Inferior parietal cortex (tissue), 1 donor: ENCODE data around the gene LHFPL3.

Experiments
- DNase-seq: peaks from one replicate; pipeline ENCODE4 v3.0.0-alpha.2; 2016; ENCODE audit errors: extremely low spot score

Gene LHFPL3

GRCh38 chr7:104371216-104371979 lies 43.0 kb downstream of the LHFPL3 start:
- no peak for DNase-seq

DNA sequence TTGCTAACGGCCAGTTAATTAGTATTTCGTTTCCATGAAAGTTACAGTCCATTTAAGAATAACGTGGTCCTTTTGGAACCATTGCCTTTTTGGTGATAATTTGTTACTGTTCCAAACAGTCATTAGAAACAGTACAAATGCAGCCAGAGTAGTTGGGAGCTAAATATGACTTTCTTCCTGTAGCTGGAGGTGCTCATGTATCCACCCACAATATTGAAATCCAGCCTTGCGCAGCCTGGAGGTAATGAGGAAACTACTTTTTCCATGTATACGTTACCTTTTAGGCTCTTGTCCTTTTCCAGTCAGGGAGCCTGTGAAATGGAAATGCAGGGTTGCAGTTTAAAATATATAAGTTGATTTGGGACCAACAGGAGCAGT lies 43.6 kb downstream of the LHFPL3 start:
- no peak for DNase-seq

GRCh38 chr7:104382616-104383015 lies 54.2 kb downstream of the LHFPL3 start:
- DNase-seq = no peak

DNA sequence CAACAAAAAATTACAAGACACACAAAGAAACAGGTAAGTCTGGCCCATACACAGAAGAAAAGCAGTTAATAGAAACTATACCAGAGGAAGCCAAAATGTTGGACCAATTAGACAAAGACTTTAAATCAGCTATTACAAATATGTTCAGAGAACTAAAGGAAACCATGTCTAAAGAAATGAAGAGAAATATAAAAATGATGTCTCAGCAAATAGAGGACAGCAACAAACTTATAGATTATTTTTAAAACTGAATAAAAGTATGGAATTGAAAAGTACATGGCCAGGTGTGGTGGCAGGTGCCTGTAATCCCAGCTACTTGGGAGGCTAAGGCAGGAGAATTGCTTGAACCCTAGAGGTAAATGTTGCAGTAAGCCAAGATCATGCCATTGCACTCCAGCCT lies 58.5 kb downstream of the LHFPL3 start:
- DNase-seq = no peak

DNA sequence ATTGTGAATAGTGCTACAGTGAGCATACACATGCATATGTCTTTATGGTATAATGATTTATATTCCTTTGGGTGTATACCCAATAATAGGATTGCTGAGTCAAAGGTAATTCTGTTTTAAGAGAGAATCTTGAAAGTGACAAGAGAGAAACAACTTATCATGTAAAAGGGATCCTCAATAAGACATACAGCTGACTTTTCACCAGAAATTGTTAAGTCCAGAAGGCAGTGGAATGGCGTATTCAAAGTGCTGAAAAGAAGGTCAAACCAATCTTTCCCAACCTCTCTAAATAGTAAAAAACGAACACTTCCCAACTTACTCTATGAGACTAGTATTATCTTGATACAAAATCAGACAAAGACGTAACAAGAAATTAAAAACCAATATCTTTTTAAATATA lies 59.8 kb downstream of the LHFPL3 start:
- no peak for DNase-seq

- no peak for DNase-seq
Observed at GRCh38 chr7:104395162-104395561, 66.8 kb downstream of the LHFPL3 start.

- DNase-seq = no peak
Observed at GRCh38 chr7:104397442-104397841, 69.0 kb downstream of the LHFPL3 start.

DNA sequence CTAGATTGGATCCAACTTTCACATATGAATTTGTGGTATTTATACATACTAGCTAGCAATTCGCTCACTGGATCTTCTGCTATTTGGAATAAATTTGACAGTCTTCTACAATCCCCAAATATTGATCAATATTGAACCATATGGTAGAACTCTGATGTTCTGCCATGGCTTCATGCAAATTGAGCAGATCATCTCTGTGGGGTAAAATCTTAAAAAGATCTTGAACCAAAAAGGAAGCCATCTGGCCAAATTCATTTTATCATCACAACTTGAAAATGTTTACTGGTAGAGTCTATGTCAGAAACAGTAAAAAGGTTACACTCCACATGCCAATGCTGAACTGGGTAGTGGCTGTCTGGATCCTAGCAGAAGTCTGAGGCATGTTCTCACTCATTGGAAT lies 80.0 kb downstream of the LHFPL3 start:
- no peak for DNase-seq

GRCh38 chr7:104410742-104411141 lies 82.3 kb downstream of the LHFPL3 start:
- DNase-seq = no peak

- DNase-seq = no peak
Observed at GRCh38 chr7:104412911-104413310, 84.5 kb downstream of the LHFPL3 start.

DNA sequence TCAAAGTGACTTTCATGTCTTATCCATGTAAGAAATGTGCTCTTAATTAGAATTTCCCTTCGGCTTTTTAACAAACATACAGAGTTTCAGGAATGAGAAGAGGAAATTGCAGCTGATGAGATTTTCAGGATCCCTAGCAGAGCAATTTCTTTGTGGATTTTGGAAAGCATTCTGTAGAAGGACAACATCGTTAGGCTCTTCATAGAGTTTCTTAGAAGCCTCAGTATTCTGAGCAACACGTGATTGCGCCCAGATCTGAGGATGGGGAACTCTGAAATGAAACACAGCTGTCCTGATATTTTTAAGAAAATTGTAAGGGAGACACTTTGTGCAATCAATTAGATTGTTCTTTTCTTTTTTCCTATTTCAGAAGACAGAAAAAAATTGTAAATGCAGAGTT lies 85.8 kb downstream of the LHFPL3 start:
- DNase-seq = peak; percentile 14

- no peak for DNase-seq
Observed at GRCh38 chr7:104415700-104416099, 87.3 kb downstream of the LHFPL3 start.

DNA sequence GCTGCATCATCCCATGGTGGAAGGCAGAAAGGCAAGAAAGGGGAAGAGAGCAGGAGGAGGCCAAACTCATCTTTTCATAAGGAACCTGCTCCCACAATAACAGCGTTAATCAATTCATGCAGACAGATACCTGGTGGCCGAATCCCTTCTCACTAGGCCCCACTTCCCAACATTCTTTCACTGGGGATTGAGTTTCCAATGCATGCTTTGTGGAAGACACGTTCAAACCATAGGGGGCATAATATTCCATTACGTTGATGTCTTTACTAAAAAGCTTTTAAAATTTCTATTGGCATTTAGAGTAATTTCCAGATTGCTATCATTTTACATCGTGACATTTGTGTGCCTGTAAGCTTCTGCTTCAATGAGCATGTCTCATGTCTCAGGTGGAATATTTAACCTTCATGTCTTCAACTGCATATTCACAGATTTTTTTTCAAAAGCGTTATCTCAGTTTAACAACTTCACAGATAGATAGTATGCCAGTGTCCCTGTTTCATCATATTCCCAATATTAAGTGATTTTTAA lies 88.5 kb downstream of the LHFPL3 start:
- no peak for DNase-seq

DNA sequence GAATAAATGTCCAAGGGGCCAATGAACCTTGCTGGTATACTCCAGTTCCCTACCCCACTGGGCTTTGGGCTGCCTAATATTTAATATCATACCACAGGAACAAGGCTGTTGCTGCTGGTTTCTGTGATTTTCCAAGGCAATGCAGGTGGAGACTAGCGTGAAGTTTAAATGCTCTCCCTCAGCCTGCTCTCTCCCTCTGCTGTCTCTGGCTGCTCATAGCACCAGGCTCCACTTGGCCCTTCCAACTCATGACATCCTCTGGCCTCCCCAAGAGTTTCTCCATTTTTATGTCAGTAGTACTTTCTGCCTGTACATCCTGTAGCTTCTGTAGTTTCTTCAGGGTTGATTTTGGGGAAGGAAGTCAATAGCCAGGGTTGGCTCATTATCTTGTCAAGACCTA lies 103.5 kb downstream of the LHFPL3 start:
- DNase-seq = no peak

- no peak for DNase-seq
Observed at GRCh38 chr7:104434129-104434528, 105.7 kb downstream of the LHFPL3 start.

DNA sequence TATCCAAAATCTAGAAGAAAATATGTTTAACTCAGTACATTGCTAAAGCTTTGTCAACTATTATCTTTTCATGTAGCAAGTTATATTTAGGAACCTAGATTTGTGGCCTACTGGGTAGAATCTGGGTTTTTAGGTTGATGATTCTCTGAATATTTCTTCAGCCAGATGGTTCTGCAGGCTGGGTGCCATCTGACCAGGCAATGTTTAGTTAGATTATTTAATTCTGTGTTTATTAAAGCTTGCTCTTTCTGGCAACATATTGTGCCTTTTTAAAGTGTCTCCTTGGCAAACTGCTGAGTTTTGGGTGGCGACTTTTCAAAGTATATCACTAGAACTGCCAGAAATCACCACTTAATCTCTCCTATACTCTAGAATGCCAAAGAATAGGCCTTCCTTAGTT lies 114.1 kb downstream of the LHFPL3 start:
- peak; percentile 27 for DNase-seq

GRCh38 chr7:104444017-104444416 lies 115.6 kb downstream of the LHFPL3 start:
- no peak for DNase-seq

DNA sequence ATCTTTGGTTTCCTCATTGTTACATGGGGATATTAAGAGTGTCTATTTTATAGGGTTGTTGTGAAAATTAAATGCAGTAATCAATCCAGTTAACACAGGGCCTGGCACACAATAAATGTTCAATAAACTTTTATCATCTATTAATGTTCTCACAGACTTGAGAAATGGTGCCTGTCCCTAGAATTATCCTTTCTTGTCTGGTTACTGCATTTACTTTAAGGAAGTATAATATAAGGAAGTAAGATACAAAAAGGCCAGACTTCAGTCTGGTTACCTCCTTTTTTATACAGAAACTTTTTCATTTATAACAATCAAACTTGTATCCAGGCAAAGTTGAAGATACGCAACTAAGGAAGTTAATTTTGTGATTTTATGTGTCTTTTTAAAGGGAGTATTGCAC lies 117.0 kb downstream of the LHFPL3 start:
- DNase-seq = no peak

- DNase-seq = no peak
Observed at GRCh38 chr7:104450861-104451260, 122.5 kb downstream of the LHFPL3 start.

GRCh38 chr7:104453190-104453589 lies 124.8 kb downstream of the LHFPL3 start:
- no peak for DNase-seq

DNA sequence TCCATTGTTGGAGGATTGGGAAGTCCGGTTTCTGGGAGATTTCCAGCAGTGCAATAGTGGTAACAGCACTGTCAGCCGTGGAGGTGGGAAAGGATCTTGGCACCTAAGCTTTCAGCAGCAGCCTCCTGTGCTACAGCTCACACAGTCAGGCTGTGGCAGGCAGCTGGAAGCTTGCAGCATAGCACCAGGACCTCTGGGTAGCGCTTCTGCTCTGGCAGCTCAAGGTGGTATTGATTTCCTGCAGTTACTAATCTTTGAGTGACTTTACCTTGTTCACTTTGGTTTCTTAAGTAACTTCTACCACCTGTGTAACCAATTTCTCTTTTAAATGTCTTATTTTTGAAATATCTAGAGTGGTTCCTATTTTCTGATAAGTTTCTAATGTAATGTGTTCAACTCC lies 130.5 kb downstream of the LHFPL3 start:
- DNase-seq = no peak

GRCh38 chr7:104469166-104469820 lies 140.9 kb downstream of the LHFPL3 start:
- DNase-seq = no peak

DNA sequence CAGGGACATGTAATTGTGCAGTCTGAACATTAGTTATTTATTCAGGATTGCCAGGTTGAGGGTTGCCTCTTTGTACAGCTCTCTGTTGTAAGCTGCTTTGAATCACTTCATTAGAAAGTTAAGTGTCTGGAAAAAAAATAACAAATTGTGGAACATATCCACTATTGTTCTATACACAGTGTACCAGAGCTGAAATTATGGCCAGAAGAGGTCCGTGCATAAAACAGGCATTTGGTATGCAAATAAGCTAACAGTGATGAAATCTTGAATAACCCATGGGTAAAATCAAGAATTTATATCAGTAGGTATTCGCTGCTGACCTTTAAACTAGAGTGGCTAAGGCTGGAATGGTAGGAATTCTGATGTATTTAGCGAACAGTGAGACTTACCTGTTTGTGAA lies 152.1 kb downstream of the LHFPL3 start:
- no peak for DNase-seq
